Stimulated activated CD8-positive, alpha-beta memory T cell treated with anti-CD3 and anti-CD28 coated beads, Interleukin-4, amount 100 ng/mL, for 48 hours (primary cell): ENCODE data around the gene MRPS23.

Experiments
- DNase-seq: peaks from one replicate; pipeline ENCODE4 v3.0.0-alpha.2; 2020

MRPS23 gene

GRCh38 chr17:57834146-57834741 is 15.6 kb downstream of the MRPS23 start:
- DNase-seq: no peak

DNA sequence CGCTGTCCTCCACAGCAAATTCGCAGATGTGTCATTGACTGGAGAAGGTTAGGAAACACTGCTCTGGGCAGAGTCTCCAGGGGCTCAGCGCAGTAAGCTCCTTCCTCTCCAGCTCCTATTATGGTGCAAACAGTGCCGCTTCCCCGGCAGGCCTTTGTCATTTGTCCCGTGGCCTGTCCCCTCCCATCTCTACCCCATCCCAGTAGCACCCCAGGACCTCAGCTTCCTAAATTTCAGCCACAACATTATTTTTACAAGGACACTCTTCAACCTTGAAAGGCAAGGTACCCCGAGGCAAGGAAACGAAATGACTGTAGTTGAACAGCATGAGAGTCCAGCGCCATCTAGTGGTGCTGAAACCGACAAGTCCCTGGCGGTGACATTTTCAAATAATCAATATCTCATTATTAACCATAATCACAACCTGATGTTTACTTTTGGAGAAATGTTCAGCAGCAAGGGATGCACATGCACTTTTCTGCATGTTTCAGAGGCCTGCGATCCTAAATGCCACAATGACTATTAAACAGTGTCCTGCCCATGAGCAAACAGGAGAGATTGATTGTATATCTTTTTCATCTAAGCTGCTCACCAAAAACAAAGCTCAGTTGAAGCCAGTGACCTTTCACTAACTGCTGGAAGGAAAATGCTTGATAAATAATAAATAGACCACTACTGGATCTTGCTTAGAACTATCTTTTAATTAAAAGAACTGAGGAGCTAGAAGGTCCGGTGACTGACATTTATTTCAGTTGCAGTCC is 16.5 kb downstream of the MRPS23 start:
- DNase-seq: peak; percentile 82

DNA sequence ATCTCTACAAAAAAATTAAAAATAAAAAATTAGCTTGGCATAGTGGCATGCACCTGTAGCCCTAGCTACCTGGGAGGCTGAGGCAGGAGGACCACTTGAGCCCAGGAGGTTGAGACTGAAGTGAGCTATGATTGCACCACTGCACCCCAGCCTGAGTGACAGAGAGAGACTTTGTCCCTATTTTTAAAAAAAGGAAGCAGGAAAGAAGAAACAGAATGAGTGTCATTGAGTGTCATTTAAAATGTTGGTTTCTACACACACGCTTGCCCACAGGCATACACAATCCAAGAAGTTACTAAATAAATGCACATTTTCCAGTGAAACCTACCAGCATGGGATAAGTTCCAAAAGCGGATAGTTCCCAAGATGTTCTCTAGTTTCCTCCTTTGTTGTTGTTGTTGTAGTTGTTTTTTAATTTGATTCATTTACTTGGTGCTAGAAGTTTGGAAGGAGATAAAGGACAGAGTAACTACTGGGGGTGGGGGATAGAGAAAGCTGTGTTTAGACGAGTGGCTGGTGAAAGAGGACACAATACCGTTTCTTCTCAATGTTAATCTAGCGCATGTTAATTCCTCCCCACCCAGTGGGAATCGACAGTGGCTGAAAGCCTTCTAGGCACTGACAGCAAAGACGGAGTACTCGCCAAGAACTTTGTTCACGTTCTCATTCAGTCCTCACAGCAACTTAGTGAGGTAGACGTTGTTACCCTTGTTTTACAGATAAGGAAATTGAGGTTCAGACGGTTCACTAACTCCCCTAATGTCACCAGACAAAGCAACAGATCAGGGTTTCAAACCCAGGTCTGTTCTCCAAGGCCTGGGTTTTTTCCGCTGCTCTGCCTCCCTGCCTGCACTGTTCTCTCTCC is 17.3 kb downstream of the MRPS23 start:
- DNase-seq: no peak

DNA sequence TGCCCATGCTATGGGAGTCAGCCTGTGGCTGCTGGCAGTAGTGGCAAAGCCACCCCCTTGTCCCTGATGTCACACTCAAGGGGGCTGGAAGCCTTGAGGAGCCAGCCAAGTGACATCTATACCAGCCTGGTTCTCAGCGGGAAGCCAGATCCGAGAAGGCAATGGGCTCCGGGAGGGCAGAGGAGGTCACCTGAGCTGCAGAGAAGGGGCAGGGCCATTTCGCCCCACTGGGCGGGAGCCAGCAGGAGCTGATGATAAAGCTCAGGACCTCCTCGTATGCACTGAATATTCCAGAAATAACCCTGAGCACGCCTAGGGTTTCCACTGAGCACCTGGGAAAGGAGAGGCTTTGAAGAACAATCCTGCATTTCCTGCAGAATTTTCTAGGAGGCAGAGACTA is 19.0 kb downstream of the MRPS23 start:
- DNase-seq: no peak

DNA sequence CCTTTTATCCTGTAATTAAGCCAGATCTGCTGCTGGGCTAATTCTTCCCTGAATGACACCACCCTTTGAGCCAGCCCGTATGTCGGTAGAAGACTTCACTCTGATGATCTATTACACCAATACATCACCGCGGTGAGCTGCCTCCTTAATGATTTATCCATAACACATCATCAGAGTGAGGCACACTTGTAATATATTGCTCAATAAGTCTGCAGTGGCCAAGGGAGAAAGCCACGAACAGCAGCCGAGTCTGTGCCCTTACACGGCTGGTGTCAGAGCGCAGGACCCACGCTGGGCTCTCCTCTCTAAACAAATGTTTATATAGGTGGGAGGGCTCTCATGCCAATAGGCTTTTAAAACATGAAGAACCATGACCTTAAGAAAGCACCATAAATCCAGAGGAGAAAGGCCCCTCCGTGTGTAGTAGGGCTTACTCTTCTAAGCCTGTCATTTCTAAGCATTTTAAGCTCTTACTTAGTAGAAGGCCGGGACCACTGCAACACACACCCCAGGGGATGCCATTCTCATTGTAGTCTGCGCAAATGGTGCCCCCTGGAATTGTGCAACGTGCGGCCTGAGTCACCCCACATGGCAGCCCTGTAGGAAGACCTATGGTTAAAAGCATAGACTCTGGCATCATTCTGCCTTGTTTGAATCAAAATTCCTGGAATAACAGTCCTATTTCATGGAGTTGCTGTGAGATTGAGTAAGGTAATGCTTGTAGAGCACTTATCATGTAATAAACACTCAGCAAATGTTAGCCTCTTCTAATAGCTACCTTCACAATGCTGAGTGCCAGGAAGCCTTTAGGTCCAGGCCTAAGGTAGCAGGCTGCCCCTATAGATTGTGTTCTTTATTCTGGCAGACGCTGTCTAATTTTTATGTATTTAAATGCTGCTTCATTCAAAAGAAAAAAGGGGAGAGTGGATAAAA is 26.1 kb downstream of the MRPS23 start:
- no peak for DNase-seq

DNA sequence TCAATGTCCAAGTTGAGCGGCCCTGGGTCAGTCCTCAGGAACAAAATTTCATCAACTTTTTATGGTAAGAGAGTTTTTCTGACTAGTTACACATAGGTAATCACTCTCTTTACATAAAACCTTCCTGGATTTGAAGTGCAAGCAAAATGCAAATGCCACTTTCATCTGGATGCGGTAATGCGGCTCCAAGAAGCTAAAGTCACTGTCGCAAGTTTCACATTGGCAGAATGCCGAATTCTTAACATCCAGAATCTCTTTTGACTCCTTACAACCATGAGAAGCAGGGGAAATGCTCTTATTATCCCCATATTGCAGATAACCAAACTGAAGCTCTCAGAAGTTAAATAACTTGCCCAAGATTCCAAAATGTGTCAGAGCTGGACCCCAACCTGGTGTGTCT is 30.0 kb downstream of the MRPS23 start:
- no peak for DNase-seq

DNA sequence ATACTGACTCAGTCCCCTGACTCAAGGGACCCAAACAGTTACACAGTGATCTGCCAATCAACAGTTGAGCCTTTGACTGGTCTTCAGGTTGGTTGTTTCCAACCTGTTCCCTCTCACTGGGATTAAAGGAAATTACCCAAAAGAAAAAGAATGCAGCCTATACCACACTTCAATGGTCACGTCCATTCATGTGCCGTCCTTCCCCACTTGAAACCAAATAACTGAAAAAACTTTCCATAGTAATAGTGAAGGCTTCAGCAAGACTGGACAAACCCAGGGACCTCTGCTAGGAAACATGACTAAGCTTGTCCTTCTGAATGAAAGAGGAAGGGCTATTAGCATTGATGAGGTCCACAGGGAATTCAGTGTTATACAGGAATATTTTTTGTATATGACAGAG is 30.6 kb downstream of the MRPS23 start:
- DNase-seq: no peak

GRCh38 chr17:57818066-57818465 is 31.8 kb downstream of the MRPS23 start:
- no peak for DNase-seq

DNA sequence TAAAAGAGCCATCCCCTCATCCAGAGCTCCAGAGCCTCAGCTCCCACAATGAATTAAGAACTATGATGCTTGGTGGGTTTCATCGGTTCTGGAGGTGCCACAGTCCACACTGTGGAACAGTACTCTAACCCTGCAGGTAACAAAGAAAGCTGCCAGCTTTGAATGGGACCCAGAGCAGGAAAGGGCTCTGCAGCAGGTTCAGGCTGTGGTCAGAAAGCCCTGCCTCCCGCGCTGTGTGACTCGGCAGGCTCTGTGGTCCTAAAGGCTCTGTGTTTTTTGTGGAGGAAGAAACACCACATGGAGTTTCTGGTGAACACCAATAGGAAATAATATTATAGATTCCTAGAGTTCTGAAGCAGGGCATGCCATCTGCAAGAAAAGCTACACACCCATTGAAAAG is 32.5 kb downstream of the MRPS23 start:
- DNase-seq: no peak

- DNase-seq: no peak
These were observed 35.4 kb downstream of the MRPS23 start for GRCh38 chr17:57814421-57814820.

GRCh38 chr17:57811638-57812280 is 38.1 kb downstream of the MRPS23 start:
- DNase-seq: no peak

GRCh38 chr17:57810721-57811637 is 38.9 kb downstream of the MRPS23 start:
- no peak for DNase-seq

DNA sequence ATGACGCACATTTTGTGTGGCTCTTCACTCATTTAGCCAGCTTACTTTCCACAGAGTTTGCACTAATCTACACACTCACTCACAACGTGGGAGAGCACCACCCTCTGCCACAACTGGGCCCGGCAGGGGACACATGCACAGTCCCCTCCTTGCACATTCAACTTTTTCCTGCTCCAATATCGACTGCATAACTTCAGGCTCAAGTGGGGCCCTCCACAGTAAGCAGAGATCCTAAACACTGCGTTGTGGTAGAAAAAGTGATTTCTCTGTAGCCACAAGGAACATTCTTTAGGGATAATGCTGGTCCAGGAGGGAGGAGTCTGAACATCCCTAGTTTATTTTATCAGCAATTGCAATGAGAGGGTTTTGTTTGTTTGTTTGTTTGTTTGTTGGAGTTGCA is 40.0 kb downstream of the MRPS23 start:
- DNase-seq: no peak

GRCh38 chr17:57808882-57809281 is 41.0 kb downstream of the MRPS23 start:
- DNase-seq: no peak

DNA sequence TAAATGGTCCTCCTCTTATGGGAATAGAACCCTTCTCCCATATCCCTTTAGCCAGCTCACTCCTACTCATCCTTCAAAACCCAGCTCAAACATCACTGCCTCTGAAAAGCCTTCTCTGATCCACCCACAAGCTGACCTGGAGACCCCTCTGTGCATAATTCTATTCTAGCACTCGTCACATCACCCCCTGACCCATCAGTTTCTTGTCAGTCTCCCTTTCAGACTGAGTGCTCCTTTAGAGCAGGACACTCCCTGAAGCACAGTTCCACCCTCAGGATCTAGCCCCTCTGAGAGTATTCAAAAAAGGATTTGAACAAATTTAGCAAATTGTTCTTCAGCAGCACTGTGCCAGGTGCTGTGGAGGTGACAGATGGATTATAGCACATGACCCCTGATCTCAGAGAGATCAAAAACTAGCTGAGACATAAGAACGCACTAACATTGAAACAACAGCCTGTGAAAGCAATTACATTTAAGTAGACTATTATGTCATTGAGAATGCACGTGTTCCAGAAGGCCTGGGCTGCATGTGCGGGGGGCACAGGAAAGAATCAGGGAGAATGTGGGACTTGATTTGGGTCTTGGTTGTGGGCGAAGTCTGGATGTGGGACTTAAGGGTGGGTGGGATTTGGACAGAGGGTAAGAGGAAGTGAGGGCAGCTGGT is 43.5 kb downstream of the MRPS23 start:
- DNase-seq: no peak

DNA sequence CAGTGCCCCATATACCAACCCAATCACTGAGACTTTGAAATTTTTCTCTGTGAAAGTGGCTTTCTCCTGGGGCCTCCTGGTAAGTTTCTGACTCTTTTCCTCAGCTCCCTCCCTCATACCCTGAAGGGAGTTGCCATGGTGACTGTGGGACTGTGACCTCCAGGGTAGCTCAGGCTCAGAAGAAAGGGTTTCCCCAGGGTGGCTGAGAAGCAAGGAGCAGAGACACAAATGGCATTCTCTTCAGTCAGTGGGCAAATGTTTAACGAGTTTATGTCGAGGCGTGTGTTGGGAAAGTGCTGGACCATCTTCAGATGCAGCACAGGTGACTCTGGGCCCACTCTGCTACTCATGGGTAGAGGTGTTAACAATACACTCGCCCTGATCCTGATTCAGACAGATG is 46.8 kb downstream of the MRPS23 start:
- no peak for DNase-seq

DNA sequence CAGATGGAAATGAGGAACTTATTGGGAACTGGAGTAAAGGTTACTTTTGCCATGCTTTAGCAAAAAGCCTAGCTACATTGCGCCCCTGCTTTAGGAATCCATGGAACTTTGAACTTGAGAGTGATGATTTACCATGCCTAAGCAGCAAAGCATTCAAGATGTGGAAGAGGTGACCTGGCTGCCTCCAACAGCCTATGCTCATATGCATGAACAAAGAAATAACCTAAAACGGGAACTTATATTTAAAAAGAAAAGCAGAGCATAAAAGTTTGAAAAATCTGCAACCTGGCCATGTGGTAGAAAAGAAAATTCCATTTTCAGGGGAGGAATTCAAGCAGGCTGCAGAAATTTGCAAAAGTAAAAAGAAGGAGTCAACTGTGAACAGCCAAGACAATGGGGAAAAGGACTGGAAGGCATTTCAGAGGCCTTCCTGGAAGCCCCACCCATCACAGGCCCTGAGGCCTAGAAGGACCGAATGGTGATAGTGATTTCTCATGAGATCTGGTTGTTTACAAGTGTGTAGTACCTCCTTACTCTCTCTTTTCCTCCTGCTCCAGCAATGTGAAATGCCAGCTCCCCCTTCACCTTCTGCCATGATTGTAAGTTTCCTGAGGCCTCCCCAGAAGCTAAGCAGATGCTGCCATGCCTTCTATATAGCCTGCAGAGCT is 48.7 kb downstream of the MRPS23 start:
- DNase-seq: no peak

GRCh38 chr17:57794841-57795240 is 55.0 kb downstream of the MRPS23 start:
- no peak for DNase-seq

DNA sequence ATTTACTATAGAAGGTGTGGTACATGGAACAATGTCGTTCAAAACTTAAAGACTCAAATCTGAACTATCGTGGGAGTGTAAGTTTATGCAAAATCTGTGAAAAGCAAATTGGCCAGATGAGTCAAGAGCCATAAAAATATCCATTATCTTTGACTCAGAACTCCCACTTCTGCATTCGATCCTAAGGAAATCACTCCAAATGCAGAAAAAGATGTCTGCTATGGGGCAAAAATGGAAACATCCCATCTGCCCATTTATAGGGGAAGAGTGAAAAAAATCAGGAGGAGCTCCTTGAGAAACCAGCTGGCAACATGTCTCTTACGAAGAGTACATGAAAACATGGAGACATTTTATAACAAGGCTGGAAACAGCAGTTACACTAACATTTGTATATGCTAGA is 61.1 kb downstream of the MRPS23 start:
- no peak for DNase-seq

DNA sequence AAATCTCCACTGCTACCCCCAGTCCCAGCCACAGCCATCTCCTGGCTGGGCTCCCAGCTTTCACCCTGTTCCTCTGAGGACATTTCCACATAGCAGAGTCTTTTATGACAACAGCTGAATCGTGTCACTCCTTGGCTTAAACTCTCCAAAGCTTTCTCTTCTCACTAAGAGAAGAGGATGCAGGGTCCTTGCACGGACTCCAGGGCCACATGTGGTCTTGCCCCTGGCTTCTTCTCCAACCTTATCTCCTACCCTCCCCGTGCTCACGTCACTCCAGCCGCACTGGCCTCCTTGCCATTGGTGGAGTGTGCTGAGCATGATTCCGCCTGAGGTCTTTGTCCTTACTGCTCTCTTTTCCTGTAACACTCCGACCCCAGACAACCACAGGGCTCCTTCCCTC is 64.8 kb downstream of the MRPS23 start:
- DNase-seq: no peak
